ENCODE measurements around the gene IDI2.

GRCh38 chr10:970311-971149 lies 55.1 kb downstream of the IDI2 start:
- TF ChIP-seq DR1 (CRISPR knock-in tag; IDR thresholded peaks at IDR 0.05) = no peak
- TF ChIP-seq ZNF775 (CRISPR knock-in tag; IDR thresholded peaks at IDR 0.05; ENCODE audit: borderline replicate concordance) = 0 out of 2 replicates have a peak, but pooled peaks have one; percentile 66
